Liver (tissue), 9 donors: ENCODE measurements around the gene HGS. TPM values are rescaled to one million over a fixed set of nuclear protein-coding genes. Genes with fewer than 3 reads are reported as not detected.

ENCODE experiments used
- DNase-seq: peaks from one replicate; pipeline ENCODE4 v3.0.0-alpha.2; 2017; ENCODE audit warnings: low spot score
- H3K27ac ChIP-seq, 2 donors: one replicate each; pipeline ENCODE4 v1.7.0; 2013; ENCODE audit warnings: inconsistent platforms in 2 of 2, low read length in 2 of 2, control low read depth in 1 of 2, low read depth in 1 of 2, mild to moderate bottlenecking in 1 of 2
- H3K27me3 ChIP-seq, 4 donors: one replicate each; pipeline versions ENCODE4 v1.6.1 to v1.7.0; 2013; ENCODE audit warnings: low read length in 3 of 4, inconsistent platforms in 1 of 4, mild to moderate bottlenecking in 1 of 4, moderate library complexity in 1 of 4; ENCODE audit not compliant: control insufficient read depth in 4 of 4, insufficient read depth in 4 of 4
- H3K36me3 ChIP-seq, 4 donors: one replicate each; pipeline versions ENCODE4 v1.6.1 to v1.7.0; 2013; ENCODE audit warnings: low read length in 3 of 4, mild to moderate bottlenecking in 3 of 4, low read depth in 1 of 4, moderate library complexity in 1 of 4; ENCODE audit not compliant: control insufficient read depth in 4 of 4, insufficient read depth in 3 of 4
- H3K4me1 ChIP-seq, 4 donors: one replicate each; pipeline versions ENCODE4 v1.6.1 to v1.7.0; 2013; ENCODE audit warnings: low read length in 3 of 4, mild to moderate bottlenecking in 3 of 4, moderate library complexity in 1 of 4; ENCODE audit not compliant: control insufficient read depth in 4 of 4, insufficient read depth in 4 of 4
- H3K4me3 ChIP-seq, 3 donors: one replicate each; pipeline versions ENCODE4 v1.6.1 to v1.7.0; 2013; ENCODE audit warnings: low read length in 3 of 3, control low read depth in 1 of 3, low read depth in 1 of 3, mild to moderate bottlenecking in 1 of 3
- H3K9ac ChIP-seq, 2 donors: one replicate each; pipeline ENCODE4 v1.7.0; 2013; ENCODE audit warnings: low read length in 2 of 2, mild to moderate bottlenecking in 2 of 2, moderate library complexity in 2 of 2, control low read depth in 1 of 2, low read depth in 1 of 2
- H3K9me3 ChIP-seq, 4 donors: one replicate each; pipeline versions ENCODE4 v1.6.1 to v1.7.0; 2013; ENCODE audit warnings: low read length in 3 of 4; ENCODE audit not compliant: control insufficient read depth in 4 of 4
- EGR1 ChIP-seq, 2 donors: IDR thresholded peaks; 2 replicates each; pipeline ENCODE4 v1.6.1; 2016 to 2018; ENCODE audit warnings: antibody characterized with exemption in 2 of 2, low read depth in 2 of 2
- FOXA1 ChIP-seq: IDR thresholded peaks from 2 replicates; pipeline ENCODE4 v1.6.1; 2016; ENCODE audit warnings: antibody characterized with exemption
- GABPA ChIP-seq, 2 donors: IDR thresholded peaks in 1 of 2; conservative IDR thresholded peaks in 1 of 2; 2 replicates each; pipeline ENCODE4 v1.6.1; 2016; ENCODE audit warnings: antibody characterized with exemption in 2 of 2, mild to moderate bottlenecking in 1 of 2, moderate library complexity in 1 of 2
- HNF4A ChIP-seq, 2 donors: conservative IDR thresholded peaks; 2 replicates each; pipeline ENCODE4 v1.6.1; 2016; ENCODE audit warnings: antibody characterized with exemption in 2 of 2, mild to moderate bottlenecking in 2 of 2
- RAD21 ChIP-seq, 2 donors: IDR thresholded peaks; 2 replicates each; pipeline ENCODE4 v1.6.1; 2016; ENCODE audit warnings: antibody characterized with exemption in 2 of 2, mild to moderate bottlenecking in 2 of 2
- RXRA ChIP-seq, 2 donors: IDR thresholded peaks; 2 replicates each; pipeline ENCODE4 v1.6.1; 2017 to 2018; ENCODE audit warnings: antibody characterized with exemption in 2 of 2, mild to moderate bottlenecking in 1 of 2
- SP1 ChIP-seq: IDR thresholded peaks from 2 replicates; pipeline ENCODE4 v1.6.1; 2018; ENCODE audit warnings: antibody characterized with exemption, mild to moderate bottlenecking
- YY1 ChIP-seq: IDR thresholded peaks from 2 replicates; pipeline ENCODE4 v1.6.1; 2016; ENCODE audit warnings: antibody characterized with exemption, mild to moderate bottlenecking
- whole genome bisulfite sequencing: extraction: QIAGEN DNeasy Blood & Tissue Kit; methylation state at CpG from one replicate; pipeline ENCODE4 v1.1.7; 2013; 5-methylcytosine and 5-hydroxymethylcytosine counted together
- polyA plus RNA-seq, 2 donors: library from polyadenylated mRNA; stranded (reverse) in 1 of 2; unstranded in 1 of 2; fragments of 200-250 nt in 1 of 2; fragments of >200 nt in 1 of 2; fragmentation: Nextera tagmentation in 1 of 2; extraction: Ambion mirVana in 1 of 2; gene quantifications; one replicate each; pipeline versions ENCODE4 v1.2.1 to v1.2.3, GENCODE V29; 2013 to 2015
- total RNA-seq, 2 donors: library from RNA; depleted of rRNA; stranded (reverse); fragments of >200 nt; gene quantifications; one replicate each; pipeline ENCODE4 v1.2.3, GENCODE V29; 2014
- TF ChIP-seq, protein P1 (sequence below): IDR thresholded peaks from 2 replicates; pipeline ENCODE4 v1.6.1; 2016; ENCODE audit warnings: antibody characterized with exemption, mild to moderate bottlenecking
- TF ChIP-seq, protein P2 (sequence below): IDR thresholded peaks from 2 replicates; pipeline ENCODE4 v1.6.1; 2016; ENCODE audit warnings: antibody characterized with exemption
- TF ChIP-seq, protein P3 (sequence below): fragments of 150-350 bp; IDR thresholded peaks from 2 replicates; pipeline ENCODE4 v1.5.1; 2017; ENCODE audit warnings: improper control_type of control experiment, low read depth, low read length; ENCODE audit not compliant: missing input control
- TF ChIP-seq, protein P4 (sequence below): IDR thresholded peaks from 2 replicates; pipeline ENCODE4 v1.6.1; 2016; ENCODE audit warnings: antibody characterized with exemption
- donor health status: healthy.
- donor health status: healthy.
- donor health status: healthy.
- donor health status: healthy.
- donor health status: healthy.

The HGS gene
- total and polyA plus RNA-seq, 4 donors: 21.8 to 31.6 (median 28.2) TPM

DNA sequence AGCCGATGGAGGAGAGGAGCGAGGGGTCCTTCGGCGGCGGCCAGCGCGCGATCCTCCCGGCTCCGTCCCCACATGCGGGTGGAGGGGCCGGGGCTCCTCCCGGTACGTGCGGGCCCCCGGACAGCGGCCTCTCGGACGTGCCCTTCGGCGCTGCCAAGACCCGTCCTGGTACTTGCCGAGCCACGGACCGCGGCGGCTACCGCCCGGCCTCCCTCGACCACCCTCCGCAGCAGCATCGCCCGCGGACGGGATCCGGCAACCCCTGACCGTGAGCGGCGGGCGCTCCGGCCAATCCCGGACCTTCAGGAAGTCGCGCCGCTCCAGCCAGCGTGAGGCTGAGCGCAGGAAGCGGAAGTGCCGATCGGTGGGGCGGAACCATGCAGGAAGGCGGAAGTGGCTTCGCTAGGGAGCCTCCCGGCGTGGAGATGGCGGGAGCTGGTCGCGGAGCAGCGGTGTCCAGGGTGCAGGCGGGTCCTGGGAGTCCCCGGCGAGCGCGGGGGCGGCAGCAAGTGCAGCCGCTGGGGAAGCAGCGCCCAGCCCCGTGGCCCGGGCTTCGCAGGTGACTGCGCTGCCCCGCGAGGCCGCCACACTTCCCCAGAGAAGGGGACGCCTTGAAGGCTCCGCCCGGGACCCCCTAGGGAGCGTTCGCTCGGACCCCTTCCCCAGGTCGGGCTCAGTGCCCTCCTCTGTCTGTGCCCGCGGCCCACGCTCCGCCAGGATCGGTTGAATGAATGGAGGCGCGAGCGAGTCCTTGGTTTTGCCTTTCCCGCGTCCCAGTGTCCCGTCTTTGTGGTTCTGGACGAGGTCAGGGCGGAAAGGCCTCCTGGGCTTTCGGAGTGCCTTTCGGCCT is 17.2 kb upstream of the HGS start, which contains the start of the genes CCDC137 and OXLD1 (continued):
- TF ChIP-seq, protein P1, sequence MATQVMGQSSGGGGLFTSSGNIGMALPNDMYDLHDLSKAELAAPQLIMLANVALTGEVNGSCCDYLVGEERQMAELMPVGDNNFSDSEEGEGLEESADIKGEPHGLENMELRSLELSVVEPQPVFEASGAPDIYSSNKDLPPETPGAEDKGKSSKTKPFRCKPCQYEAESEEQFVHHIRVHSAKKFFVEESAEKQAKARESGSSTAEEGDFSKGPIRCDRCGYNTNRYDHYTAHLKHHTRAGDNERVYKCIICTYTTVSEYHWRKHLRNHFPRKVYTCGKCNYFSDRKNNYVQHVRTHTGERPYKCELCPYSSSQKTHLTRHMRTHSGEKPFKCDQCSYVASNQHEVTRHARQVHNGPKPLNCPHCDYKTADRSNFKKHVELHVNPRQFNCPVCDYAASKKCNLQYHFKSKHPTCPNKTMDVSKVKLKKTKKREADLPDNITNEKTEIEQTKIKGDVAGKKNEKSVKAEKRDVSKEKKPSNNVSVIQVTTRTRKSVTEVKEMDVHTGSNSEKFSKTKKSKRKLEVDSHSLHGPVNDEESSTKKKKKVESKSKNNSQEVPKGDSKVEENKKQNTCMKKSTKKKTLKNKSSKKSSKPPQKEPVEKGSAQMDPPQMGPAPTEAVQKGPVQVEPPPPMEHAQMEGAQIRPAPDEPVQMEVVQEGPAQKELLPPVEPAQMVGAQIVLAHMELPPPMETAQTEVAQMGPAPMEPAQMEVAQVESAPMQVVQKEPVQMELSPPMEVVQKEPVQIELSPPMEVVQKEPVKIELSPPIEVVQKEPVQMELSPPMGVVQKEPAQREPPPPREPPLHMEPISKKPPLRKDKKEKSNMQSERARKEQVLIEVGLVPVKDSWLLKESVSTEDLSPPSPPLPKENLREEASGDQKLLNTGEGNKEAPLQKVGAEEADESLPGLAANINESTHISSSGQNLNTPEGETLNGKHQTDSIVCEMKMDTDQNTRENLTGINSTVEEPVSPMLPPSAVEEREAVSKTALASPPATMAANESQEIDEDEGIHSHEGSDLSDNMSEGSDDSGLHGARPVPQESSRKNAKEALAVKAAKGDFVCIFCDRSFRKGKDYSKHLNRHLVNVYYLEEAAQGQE: no peak

DNA sequence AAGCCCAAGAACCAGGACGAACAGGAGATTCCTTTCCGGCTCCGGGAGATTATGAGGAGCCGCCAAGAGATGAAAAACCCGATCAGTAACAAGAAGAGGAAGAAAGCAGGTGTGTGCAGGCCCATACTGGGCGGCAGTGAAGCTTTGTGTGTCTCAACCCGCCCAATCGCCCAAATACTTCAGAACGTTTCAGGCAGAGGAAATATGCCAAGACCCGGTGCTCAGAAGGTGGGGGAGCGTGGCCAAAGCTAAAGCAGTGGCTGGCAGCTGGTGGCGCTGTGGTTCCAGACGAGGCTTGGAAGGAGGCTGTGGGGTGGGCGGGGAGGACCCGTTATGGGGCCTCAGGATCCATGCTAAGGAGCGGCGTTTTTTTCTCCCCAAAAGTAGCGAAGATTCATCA is 16.1 kb upstream of the HGS start:
- Histone ChIP-seq H3K4me3 (no peak overlapping the region), H3K27me3 (no peaks in the 10 kb centered on the region), H3K27ac (no peak overlapping the region), H3K9me3 (no peaks in the 10 kb centered on the region), H3K4me1 (peaks cover 11 to 25% (median 18%) of the 10 kb centered on the region in 4 donors), H3K36me3 (peaks cover 5 to 30% (median 12%) of the 10 kb centered on the region in 4 donors), H3K9ac (no peak overlapping the region)
- DNase-seq: no peak
- 90% methylated on average over 18 of the region's 18 CpGs for WGBS
- TF ChIP-seq, protein P1: no peak
- TF ChIP-seq FOXA1 (no peak), GABPA (IDR thresholded peaks at IDR 0.05 in 1 of 2, conservative IDR thresholded peaks at IDR 0.05 in 1 of 2) (no peak)

DNA sequence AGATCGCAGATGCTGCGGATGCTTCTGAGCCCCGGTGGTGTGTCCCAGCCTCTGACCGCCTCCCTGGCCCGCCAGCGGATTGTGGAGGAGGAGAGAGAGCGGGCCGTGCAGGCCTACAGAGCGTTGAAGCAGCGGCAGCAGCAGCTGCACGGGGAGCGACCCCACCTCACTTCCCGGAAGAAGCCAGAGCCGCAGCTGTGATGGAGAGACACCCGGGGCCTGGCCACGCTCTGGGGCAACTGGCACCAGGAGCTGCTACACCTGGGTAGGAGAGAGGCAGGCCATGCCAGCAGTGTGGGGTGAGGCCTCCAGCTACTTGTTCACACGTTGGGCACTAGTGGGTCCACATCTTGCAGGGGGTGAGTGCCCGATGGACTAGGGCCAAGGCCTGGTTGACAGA is 11.3 kb upstream of the HGS start:
- no peak overlapping the region for H3K9ac ChIP-seq
- peaks cover 3 to 12% (median 6%) of the 10 kb centered on the region in 4 donors for H3K4me1 ChIP-seq
- no peak overlapping the region for H3K27ac ChIP-seq
- H3K4me3 ChIP-seq: no peak overlapping the region
- no peaks in the 10 kb centered on the region for H3K27me3 ChIP-seq
- WGBS: 92% methylated on average over 18 of the region's 18 CpGs
- no peak for DNase-seq
- no peaks in the 10 kb centered on the region for H3K9me3 ChIP-seq
- peaks cover 10 to 43% (median 19%) of the 10 kb centered on the region in 4 donors for H3K36me3 ChIP-seq
- TF ChIP-seq EGR1 (IDR thresholded peaks at IDR 0.05; ENCODE audit: low read depth in 2 of 2) (no peak), GABPA (IDR thresholded peaks at IDR 0.05 in 1 of 2, conservative IDR thresholded peaks at IDR 0.05 in 1 of 2) (no peak), YY1 (no peak), RAD21 (IDR thresholded peaks at IDR 0.05) (no peak), HNF4A (conservative IDR thresholded peaks at IDR 0.05) (no peak), RXRA (IDR thresholded peaks at IDR 0.05) (no peak), SP1 (no peak), FOXA1 (no peak)
- TF ChIP-seq, protein P2, sequence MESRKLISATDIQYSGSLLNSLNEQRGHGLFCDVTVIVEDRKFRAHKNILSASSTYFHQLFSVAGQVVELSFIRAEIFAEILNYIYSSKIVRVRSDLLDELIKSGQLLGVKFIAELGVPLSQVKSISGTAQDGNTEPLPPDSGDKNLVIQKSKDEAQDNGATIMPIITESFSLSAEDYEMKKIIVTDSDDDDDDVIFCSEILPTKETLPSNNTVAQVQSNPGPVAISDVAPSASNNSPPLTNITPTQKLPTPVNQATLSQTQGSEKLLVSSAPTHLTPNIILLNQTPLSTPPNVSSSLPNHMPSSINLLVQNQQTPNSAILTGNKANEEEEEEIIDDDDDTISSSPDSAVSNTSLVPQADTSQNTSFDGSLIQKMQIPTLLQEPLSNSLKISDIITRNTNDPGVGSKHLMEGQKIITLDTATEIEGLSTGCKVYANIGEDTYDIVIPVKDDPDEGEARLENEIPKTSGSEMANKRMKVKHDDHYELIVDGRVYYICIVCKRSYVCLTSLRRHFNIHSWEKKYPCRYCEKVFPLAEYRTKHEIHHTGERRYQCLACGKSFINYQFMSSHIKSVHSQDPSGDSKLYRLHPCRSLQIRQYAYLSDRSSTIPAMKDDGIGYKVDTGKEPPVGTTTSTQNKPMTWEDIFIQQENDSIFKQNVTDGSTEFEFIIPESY: no peak
- TF ChIP-seq, protein P3, sequence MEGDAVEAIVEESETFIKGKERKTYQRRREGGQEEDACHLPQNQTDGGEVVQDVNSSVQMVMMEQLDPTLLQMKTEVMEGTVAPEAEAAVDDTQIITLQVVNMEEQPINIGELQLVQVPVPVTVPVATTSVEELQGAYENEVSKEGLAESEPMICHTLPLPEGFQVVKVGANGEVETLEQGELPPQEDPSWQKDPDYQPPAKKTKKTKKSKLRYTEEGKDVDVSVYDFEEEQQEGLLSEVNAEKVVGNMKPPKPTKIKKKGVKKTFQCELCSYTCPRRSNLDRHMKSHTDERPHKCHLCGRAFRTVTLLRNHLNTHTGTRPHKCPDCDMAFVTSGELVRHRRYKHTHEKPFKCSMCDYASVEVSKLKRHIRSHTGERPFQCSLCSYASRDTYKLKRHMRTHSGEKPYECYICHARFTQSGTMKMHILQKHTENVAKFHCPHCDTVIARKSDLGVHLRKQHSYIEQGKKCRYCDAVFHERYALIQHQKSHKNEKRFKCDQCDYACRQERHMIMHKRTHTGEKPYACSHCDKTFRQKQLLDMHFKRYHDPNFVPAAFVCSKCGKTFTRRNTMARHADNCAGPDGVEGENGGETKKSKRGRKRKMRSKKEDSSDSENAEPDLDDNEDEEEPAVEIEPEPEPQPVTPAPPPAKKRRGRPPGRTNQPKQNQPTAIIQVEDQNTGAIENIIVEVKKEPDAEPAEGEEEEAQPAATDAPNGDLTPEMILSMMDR: no peak
- TF ChIP-seq, protein P4, sequence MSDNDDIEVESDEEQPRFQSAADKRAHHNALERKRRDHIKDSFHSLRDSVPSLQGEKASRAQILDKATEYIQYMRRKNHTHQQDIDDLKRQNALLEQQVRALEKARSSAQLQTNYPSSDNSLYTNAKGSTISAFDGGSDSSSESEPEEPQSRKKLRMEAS: no peak
- TF ChIP-seq, protein P1: no peak
